Inflammatory macrophage (primary cell): Measurements from ENCODE around the gene PPAT.
"Not testable (repeated sequence)": the region's sequence is repeated elsewhere in the genome, so short reads cannot be mapped to it uniquely, and the experiment has no call there.

Experiments used
- DNase-seq, 2 donors: peaks; one replicate each; pipeline ENCODE4 v3.0.0-alpha.2; 2020 to 2022

PPAT gene

GRCh38 chr4:56374956-56375355, 60.5 kb downstream of the PPAT start:
- DNase-seq = no peak

GRCh38 chr4:56372774-56373173, 62.6 kb downstream of the PPAT start:
- DNase-seq = no peak

- no peak for DNase-seq
These were observed 63.8 kb downstream of the PPAT start for GRCh38 chr4:56371426-56372220.

GRCh38 chr4:56370377-56370776, 65.0 kb downstream of the PPAT start:
- no peak for DNase-seq

GRCh38 chr4:56362981-56363380, 72.4 kb downstream of the PPAT start:
- not testable (repeated sequence) for DNase-seq

GRCh38 chr4:56360071-56360470, 75.3 kb downstream of the PPAT start:
- no peak for DNase-seq

GRCh38 chr4:56356650-56357049, 78.8 kb downstream of the PPAT start:
- DNase-seq = no peak

GRCh38 chr4:56348576-56348975, 86.8 kb downstream of the PPAT start:
- DNase-seq = no peak

GRCh38 chr4:56345458-56345857, 90.0 kb downstream of the PPAT start:
- no peak for DNase-seq
